HT1080 (cell line): ENCODE data around the gene SLC66A3. TPM values are rescaled to one million over a fixed set of nuclear protein-coding genes. Genes with fewer than 3 reads are reported as not detected.
A peak's percentile ranks its signal among the peaks of the same experiment; 100 is the strongest.

ENCODE experiments used
- DNase-seq: peaks from one replicate; pipeline ENCODE4 v3.0.0-alpha.2; 2015; ENCODE audit warnings: low read depth
- polyA plus RNA-seq, 2 experiments: library from polyadenylated mRNA; depleted of rRNA; stranded (reverse); fragments of >200 nt; gene quantifications; 2 replicates each; pipeline ENCODE4 v1.2.3, GENCODE V29; 2015
- total RNA-seq: library from RNA; depleted of rRNA; stranded (reverse); fragments of >200 nt; shearing (Covaris generic); gene quantifications from 2 replicates; pipeline ENCODE4 v1.2.3, GENCODE V29; 2014; rRNA removed

SLC66A3 gene
- 3.4 and 10.8 TPM in 2 replicates for total RNA-seq
- polyA plus RNA-seq (2015; cell fraction: cytosol; rRNA removed): 13.0 and 13.8 TPM in 2 replicates
- 8.0 and 10.4 TPM in 2 replicates for polyA plus RNA-seq (2015; cell fraction: nucleus; rRNA removed)

- DNase-seq: peak; percentile 81
Observed at GRCh38 chr2:11155381-11156035, at the start of gene SLC66A3. SLC66A3 (plus strand) TSS chr2:11155467; CDS start chr2:11155547, 80 bp downstream.

- no peak for DNase-seq
Observed at GRCh38 chr2:11109002-11109401, 46.3 kb upstream of the SLC66A3 start.

- DNase-seq: no peak
Observed at GRCh38 chr2:11112870-11113428, 42.3 kb upstream of the SLC66A3 start.

- DNase-seq: no peak
Observed at GRCh38 chr2:11117776-11118175, 37.5 kb upstream of the SLC66A3 start.

- DNase-seq: no peak
Observed at GRCh38 chr2:11118761-11119160, 36.5 kb upstream of the SLC66A3 start.

GRCh38 chr2:11121099-11121822 is 34.0 kb upstream of the SLC66A3 start:
- DNase-seq: no peak

- no peak for DNase-seq
Observed at GRCh38 chr2:11121823-11122155, 33.5 kb upstream of the SLC66A3 start.

- no peak for DNase-seq
Observed at GRCh38 chr2:11122380-11122779, 32.9 kb upstream of the SLC66A3 start.

- no peak for DNase-seq
Observed at GRCh38 chr2:11123001-11123809, 32.1 kb upstream of the SLC66A3 start.

GRCh38 chr2:11123856-11124759 is 31.2 kb upstream of the SLC66A3 start:
- peak; percentile 69 for DNase-seq

- DNase-seq: no peak
Observed at GRCh38 chr2:11124760-11125068, 30.6 kb upstream of the SLC66A3 start.

GRCh38 chr2:11127761-11128160 is 27.5 kb upstream of the SLC66A3 start:
- no peak for DNase-seq

- DNase-seq: peak; percentile 82
Observed at GRCh38 chr2:11128243-11128951, 26.9 kb upstream of the SLC66A3 start.

- no peak for DNase-seq
Observed at GRCh38 chr2:11129598-11130449, 25.4 kb upstream of the SLC66A3 start.

GRCh38 chr2:11131166-11131920 is 23.9 kb upstream of the SLC66A3 start:
- no peak for DNase-seq

- no peak for DNase-seq
Observed at GRCh38 chr2:11132036-11132671, 23.1 kb upstream of the SLC66A3 start.

- DNase-seq: no peak
Observed at GRCh38 chr2:11133238-11133935, 21.9 kb upstream of the SLC66A3 start.
